ENCODE measurements around the gene PDE4D.
A peak's percentile ranks its signal among the peaks of the same experiment; 100 is the strongest.

PDE4D gene

GRCh38 chr5:59542306-59542705 is 351.2 kb downstream of the PDE4D start:
- no peak for DNase-seq

- no peak for DNase-seq
These were observed 353.2 kb downstream of the PDE4D start for GRCh38 chr5:59540366-59540765.

DNA sequence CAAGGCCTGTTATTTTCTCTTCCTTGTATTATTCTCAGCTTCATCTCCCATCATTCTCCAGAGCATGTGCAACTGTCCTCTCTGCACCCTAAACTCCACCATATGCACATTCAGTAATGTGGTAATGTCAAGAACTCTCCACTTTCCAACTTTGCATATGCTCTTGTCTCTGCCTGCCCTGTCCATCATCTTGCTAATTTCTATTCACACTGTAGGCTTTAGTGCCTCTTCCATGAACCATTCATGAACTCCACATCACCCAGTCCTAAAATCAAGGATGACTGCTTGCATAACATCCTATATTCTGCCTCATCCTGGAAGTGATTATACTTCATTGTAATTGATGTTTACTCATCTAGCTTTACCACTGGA is 354.8 kb downstream of the PDE4D start:
- DNase-seq, result no peak

DNA sequence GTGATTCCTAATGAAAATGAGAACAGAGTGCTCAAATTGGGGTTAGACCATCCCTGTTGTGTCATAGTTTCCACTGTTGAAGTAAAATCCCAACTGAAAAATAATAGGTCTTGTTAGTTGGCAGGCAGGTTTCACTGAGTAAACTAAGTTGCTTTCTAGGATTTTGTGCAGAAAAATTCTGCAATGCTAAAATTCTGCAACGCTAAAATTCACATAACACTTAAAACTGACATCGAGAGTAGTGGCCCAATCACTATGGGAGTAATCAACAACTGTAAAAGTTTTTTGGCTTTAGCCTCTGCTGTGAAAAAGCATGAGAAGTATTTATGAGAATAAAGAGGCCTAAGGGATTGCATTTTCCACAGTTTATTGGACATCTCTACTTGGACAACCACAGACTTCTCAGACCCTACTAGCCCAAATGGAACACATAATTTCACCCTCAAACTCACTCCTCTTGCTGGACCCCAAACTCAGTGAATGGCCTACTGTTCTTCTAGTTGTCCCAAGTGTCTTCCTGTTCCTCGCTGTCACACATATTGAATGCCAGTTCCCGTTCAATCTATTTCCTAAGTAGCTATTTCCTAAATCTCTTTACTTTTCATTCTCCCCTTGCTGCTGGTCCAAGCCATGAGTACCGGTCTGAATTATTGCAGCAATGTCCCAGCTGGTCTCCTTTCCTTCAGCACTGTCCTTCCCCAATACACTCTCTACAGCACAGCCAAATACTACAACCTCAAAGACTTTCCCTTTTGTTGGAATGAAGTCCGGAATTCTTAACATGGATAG is 355.4 kb downstream of the PDE4D start:
- DNase-seq, result no peak

- no peak for DNase-seq
These were observed 356.7 kb downstream of the PDE4D start for GRCh38 chr5:59536875-59537274.

- DNase-seq, result no peak
These were observed 358.0 kb downstream of the PDE4D start for GRCh38 chr5:59535561-59535960.

GRCh38 chr5:59533730-59534108 is 359.8 kb downstream of the PDE4D start:
- no peak for DNase-seq

- DNase-seq, result no peak
These were observed 360.4 kb downstream of the PDE4D start for GRCh38 chr5:59532979-59533729.

- DNase-seq, result no peak
These were observed 364.3 kb downstream of the PDE4D start for GRCh38 chr5:59529239-59529638.

GRCh38 chr5:59528202-59528862 is 365.2 kb downstream of the PDE4D start:
- no peak for DNase-seq

DNA sequence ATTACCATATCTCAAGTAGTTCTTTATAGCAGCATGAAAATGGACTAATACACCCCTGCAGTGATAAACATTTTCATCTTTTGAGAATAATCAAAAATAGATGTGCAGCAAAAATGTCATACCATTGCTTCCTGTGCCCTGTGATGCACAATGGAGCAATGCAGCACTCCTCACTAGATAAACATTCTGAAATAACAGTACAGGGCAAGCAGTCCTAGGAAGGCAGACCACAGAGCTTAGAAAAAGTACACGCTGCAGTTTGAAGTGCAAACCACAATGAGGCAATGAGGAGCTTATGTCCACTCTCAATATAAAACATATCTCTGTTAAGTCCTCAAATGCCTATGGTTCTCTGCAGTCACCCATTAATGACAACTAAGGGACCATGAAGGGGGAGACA is 367.6 kb downstream of the PDE4D start:
- no peak for DNase-seq

GRCh38 chr5:59525311-59525710 is 368.2 kb downstream of the PDE4D start:
- no peak for DNase-seq

DNA sequence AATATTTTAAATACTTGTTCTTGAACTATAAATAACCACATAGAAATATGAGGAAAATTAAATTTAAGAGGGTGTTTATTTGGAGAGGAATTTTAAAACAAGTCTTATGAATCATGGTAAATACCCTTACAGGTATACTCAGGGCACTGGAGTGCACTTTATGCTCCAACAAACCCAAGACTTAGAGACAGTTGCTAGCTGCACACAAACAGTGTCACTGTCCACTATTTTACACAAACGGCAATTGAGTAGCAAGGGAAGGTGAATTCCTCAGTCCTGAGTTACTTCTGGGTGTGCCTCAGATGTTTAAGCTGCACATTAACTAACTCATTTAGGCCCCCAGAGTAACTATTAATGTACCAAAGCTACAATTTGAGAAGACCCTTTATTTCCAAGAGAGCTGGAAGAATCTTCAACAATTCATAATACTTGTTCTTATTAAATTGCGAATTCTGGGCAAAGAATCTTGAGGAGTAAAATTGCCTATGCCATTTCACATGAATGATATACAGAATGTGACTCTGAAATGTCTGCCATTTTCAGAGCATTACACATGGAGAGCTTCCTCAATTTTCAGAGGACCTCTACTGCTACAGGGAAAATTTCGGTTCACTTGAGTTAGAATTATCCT is 371.2 kb downstream of the PDE4D start:
- no peak for DNase-seq

GRCh38 chr5:59521476-59521875 is 372.1 kb downstream of the PDE4D start:
- no peak for DNase-seq

DNA sequence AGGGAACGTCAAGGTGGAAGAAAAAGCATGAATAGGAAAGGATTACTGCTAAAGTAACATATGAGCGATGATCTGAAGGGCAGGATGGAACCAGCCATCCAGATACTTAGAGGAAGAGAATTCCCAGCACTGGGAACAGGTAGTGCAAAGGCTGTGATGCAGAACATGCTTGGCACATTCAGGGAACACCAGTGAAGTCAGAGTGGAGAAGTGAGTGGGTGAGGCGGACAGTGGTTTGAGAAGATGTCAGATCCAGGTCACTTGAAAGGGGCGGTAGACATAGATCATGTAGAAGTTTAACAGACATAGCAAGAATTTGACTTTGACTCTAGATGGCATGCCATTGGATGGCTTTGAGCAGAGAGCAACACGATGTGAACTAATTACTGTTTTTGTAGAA is 374.2 kb downstream of the PDE4D start:
- no peak for DNase-seq

- DNase-seq, result no peak
These were observed 375.5 kb downstream of the PDE4D start for GRCh38 chr5:59517926-59518585.

GRCh38 chr5:59516161-59516560 is 377.4 kb downstream of the PDE4D start:
- DNase-seq, result no peak

DNA sequence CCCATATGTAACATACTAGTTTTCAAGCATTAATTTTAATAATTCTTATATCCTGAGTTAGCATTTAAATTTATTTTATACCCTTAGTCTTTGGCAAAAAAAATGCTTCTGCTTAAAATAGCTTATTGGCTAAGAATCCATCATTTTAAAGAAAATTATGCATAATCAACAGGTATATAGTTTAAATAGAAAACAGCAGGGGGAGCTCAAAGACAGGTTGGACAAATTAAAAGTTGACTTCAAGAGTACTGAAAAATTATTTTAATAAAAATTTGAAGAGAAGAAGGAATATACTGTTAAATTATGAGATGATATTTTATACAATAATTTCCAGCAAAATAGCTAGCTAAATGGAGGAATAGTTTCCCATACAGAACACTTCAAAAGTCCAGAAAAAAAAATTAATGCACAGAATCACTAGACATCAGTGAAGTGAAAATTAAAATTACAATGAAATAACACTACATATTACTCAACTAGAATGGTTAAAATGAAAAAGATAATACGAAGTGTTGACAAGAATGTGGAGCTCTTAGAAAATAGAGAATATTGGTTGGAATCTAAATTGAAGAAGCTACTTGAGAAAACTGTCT is 387.1 kb downstream of the PDE4D start:
- peak; percentile 64 for DNase-seq

- no peak for DNase-seq
These were observed 389.5 kb downstream of the PDE4D start for GRCh38 chr5:59504043-59504442.

- no peak for DNase-seq
These were observed 390.3 kb downstream of the PDE4D start for GRCh38 chr5:59503220-59503619.

DNA sequence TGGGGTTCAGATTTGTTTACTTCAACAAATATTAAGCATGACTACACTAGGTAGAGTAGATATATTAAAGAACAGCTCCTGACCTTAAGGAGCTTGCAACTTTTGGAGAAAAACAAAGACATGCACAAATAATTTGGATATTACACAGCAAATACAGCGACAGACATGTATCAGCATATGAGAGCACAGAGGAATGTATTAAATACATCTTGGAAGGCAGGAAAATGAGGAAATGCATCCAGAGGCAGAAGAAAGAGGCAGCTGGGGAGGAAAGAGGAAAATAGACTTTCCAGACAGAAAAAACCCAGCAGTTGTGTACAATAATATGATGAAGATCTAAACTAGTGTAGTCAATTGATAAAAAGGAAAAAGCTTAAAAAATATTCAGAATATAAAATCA is 392.2 kb downstream of the PDE4D start:
- no peak for DNase-seq

- DNase-seq, result no peak
These were observed 393.5 kb downstream of the PDE4D start for GRCh38 chr5:59500014-59500413.

- DNase-seq, result no peak
These were observed 396.3 kb downstream of the PDE4D start for GRCh38 chr5:59497207-59497606.

Data from RPMI8226 (cell line).